ENCODE measurements around the gene FEZF1.

FEZF1 gene

GRCh38 chr7:122307228-122307621 is 2.7 kb upstream of the FEZF1 start:
- no peak for TF ChIP-seq CTCF (conservative IDR thresholded peaks at IDR 0.05; ENCODE audit: low read depth, low read length)
- no peak for DNase-seq (ENCODE audit: low read depth)
- H3K4me3 ChIP-seq (ENCODE audit: low read depth, low read length): no peak overlapping the region

- DNase-seq (ENCODE audit: low read depth): no peak
- TF ChIP-seq CTCF (conservative IDR thresholded peaks at IDR 0.05; ENCODE audit: low read depth, low read length): no peak
- no peak overlapping the region for H3K4me3 ChIP-seq (ENCODE audit: low read depth, low read length)
Measured at GRCh38 chr7:122306320-122307227, 2.0 kb upstream of the FEZF1 start.

- DNase-seq (ENCODE audit: low read depth): peak; percentile 29
- TF ChIP-seq CTCF (conservative IDR thresholded peaks at IDR 0.05; ENCODE audit: low read depth, low read length): no peak
- H3K4me3 ChIP-seq (ENCODE audit: low read depth, low read length): peak overlapping the region; percentile 7
Measured at GRCh38 chr7:122305475-122306319, 1.1 kb upstream of the FEZF1 start.

GRCh38 chr7:122304996-122305421 is 459 bp upstream of the FEZF1 start:
- H3K4me3 ChIP-seq (ENCODE audit: low read depth, low read length): peak overlapping the region; percentile 7
- no peak for TF ChIP-seq CTCF (conservative IDR thresholded peaks at IDR 0.05; ENCODE audit: low read depth, low read length)
- DNase-seq (ENCODE audit: low read depth): peak; percentile 29

DNA sequence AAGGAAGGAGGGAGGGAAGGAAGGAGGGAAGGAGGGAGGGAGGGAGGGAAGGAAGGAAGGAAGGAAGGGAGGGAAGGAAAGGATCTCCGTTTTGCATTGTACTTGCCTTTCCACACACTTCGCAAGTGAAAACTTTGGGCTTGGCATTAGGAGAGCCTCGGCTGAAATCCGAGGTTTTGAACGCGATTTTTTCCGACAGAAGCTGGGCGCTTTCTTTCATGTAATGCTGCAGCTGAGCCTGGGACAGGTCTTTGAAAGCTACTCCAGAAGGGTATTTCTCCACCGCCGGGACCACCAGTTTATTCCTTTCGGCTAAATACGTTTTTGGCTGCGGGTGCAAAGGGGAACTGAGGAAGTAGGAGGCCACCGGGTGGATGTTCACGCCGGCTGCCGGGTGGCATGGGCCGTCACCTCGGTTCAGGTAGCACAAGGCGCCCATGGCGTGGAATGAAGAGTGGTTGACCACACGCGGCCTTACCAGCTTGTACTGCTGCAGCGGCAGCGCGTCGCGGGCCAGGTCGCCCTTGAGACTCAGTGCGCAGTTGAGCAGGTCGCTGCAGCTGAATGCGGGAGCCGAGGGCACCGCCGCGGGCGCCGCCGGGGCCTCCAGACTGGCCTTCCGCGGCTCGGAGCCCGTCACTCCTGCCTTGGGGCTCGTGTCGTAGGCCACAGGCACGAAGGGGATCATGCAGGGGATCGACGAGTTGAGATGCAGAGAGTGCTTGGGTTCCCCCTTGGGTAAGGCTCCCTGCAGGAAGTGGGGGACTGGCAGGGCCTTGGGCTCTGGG is 825 bp downstream of the FEZF1 start:
- H3K4me3 ChIP-seq (ENCODE audit: low read depth, low read length): no peak overlapping the region
- no peak for DNase-seq (ENCODE audit: low read depth)
- no peak for TF ChIP-seq CTCF (conservative IDR thresholded peaks at IDR 0.05; ENCODE audit: low read depth, low read length)

DNA sequence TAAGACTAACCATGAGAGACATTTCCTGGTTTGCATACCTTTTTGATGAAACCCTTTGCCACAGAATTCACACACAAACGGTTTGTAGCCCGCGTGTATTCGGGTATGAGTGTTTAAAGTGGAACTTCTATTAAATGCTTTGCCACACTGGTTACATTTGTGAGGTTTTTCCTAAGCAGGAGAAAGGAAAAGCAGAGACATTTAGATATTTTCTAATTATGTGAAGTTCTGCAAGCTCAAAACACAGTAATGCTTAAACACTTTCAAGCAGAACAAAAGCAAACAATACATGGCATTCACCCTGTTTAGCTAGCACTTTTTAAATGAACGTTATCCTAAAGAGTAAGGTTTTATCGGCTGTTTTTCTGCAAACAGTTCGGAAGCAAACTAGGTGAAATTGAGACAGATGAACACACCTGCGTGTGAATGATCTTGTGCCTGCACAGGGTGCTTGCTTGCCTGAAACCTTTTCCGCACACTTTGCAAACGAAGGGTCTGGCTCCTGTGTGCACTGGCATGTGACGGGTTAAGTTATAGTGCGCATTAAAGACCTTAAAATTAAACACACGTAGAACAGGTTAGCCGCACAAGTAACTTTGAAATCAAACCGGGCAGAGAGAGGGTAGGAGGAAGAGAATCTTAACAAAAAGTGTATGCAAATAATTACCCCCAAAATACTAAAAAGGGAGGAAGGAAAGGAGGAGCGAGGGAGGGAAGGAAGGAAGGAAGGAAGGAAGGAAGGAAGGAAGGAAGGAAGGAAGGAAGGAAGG is 1.6 kb downstream of the FEZF1 start:
- no peak for TF ChIP-seq CTCF (conservative IDR thresholded peaks at IDR 0.05; ENCODE audit: low read depth, low read length)
- no peak overlapping the region for H3K4me3 ChIP-seq (ENCODE audit: low read depth, low read length)
- no peak for DNase-seq (ENCODE audit: low read depth)

All from choroid plexus epithelial cell (primary cell).